GM11168 (cell line): ENCODE data around the gene SYCE1.
"Not testable (repeated sequence)": the region's sequence is repeated elsewhere in the genome, so short reads cannot be mapped to it uniquely, and the experiment has no call there.

Experiments
- in situ Hi-C: fragments of 300-500 bp; cut with MboI; formaldehyde crosslinking; loops from one replicate; pipeline ENCODE4 v1.12.0; 2022; ENCODE audit warnings: low sequenced_read_pairs; ENCODE audit not compliant: unreplicated experiment

The SYCE1 gene

DNA sequence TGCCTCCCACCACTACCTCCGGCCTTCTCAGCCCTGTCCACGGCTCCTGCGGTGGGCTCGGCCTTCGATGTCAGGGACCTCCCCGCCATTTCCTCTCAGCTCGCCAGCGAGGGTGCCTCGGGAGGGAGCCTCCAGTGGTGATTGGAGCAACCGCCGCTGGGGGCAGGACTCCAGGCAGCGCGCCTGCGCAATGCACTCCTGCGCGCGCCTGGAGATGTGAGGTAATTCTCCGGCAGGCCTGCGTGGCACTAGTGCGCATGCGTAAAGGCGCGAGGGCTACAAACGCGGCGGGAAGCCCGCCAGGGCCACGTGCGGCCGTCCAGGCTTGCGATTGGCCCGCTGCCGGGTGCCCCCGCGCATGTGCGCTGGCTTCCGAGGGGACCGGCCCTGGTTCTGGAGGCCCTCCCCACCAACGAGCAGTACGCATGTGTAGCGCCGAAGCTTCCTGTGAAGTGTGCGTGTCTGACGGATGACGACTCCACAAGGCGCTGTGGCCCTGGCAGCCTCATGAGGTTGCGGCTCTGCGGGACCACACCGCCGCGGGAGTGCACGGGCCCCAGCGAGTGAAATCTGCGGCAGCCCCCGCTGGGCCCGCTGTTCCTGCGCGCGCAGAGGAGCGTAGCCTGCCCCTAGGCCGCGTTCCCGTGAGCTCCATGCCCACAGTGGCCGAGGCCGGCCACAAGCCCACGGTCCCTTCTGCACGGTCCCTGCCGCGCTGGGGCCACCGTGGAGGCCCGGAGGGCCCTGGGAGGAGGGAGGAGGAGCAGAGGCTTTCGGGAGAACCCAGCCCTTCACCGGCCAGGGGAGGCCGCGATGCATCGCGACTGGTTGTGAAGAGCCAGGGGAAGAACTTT is at the start of gene SYCE1:
TSS of gene SYCE1 (minus strand) at position 143 of the 854 bp plus-strand sequence. CDS start at position 89, 54 bp downstream.
- in situ Hi-C loops: no loop called here

GRCh38 chr10:133614830-133615580 is 49.6 kb upstream of the SYCE1 start:
- in situ Hi-C loops: no loop called here

DNA sequence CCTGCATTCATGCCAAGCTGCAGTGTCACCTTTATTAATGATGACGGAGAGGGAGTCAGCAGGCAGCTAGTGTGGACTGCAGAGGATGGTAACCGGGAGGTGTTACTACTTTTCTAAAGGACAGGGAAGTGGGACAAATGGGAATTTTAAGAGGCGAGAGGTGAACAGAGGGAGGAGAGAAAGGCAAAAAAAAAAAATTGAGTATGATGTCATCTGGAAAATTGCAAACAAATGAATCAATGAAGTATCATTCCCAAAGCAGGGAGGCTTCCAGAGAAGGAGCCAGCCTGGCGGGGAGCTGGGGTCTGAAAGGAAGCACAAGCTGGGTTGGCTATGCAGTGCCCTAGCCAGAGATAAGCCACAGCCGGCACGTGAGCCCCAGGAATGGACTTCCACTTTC is 48.3 kb upstream of the SYCE1 start:
- in situ Hi-C loops: no loop called here

- in situ Hi-C loops: no loop called here
These were observed 45.7 kb upstream of the SYCE1 start for GRCh38 chr10:133611079-133611478.

DNA sequence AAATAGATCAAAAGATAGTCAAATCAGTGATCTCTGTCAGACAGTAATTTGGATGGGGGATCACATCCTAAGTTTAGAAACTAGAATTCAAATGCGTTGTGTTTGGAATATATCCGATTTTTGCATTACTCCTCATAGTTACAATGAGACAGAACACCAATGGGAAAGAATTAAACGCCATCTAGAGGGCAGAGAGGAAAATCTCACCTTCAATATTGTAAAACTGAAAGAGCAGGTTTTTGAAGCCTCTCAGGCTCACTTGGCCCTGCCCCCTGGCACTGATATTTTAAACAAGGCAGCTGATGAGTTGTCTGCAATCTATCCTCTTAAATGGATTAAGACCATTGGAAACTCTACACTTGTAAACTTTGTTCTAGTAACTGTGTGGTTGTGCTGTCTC is 43.5 kb upstream of the SYCE1 start:
- in situ Hi-C loops: no loop called here

DNA sequence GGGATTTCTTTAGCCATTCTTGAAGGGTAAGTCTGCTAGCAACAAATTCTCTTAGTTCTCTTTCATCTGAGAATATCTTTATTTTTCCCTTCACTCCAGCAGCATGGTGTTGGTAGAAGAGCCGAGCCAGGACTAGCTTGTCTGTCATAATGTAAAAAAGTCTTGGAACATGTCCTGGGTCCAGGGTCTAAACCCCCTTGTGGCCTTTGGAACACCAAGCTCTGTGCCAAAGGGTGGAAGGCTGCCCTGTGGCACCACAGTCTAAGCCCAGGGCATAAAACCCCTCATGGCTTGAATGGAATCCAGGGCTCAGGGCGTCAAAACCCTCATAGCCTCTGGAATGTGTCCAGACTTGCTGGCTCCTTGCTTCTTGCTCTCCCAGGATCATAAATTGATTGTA is 38.1 kb upstream of the SYCE1 start:
- in situ Hi-C loops: not testable (repeated sequence)

DNA sequence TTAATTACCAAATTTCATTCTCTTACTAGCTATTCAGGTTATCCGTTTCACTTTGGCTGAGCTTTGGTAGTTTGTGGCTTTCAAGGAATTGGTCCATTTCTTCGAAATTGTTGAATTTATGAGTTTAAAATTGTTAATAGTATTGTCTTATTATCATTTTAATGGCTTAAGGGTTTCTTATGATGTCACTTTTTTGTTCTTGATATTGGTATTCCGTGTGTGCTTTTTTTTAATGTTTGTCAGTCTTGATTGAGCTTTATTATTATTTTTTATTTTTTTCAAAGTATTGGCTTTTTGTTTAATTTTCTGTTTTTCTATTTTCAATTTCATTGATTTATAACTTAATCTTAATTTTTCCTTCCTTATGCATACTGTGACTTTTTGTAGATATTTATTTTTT is 35.3 kb upstream of the SYCE1 start:
- in situ Hi-C loops: no loop called here

DNA sequence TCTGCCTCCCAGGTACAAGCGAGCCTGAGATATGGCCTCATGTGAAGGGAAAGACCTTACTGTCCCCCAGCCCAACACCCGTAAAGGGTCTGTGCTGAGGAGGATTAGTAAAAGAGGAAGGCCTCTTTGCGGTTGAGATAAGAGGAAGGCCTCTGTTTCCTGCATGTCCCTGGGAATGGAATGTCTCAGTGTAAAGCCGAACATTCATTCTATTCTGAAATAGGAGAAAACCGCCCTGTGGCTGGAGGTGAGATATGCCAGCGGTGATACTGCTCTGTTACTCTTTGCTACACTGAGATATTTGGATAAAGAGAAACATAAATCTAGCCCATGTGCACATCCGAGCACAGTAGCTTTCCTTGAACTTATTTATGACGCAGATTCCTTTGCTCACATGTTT is 34.5 kb upstream of the SYCE1 start:
- in situ Hi-C loops: not testable (repeated sequence)

GRCh38 chr10:133592716-133593115 is 27.3 kb upstream of the SYCE1 start:
- in situ Hi-C loops: no loop called here

GRCh38 chr10:133590970-133591359 is 25.6 kb upstream of the SYCE1 start:
- in situ Hi-C loops: no loop called here

- in situ Hi-C loops: no loop called here
These were observed 25.0 kb upstream of the SYCE1 start for GRCh38 chr10:133590226-133590969.

GRCh38 chr10:133577037-133577436 is 11.7 kb upstream of the SYCE1 start:
- in situ Hi-C loops: not testable (repeated sequence)

DNA sequence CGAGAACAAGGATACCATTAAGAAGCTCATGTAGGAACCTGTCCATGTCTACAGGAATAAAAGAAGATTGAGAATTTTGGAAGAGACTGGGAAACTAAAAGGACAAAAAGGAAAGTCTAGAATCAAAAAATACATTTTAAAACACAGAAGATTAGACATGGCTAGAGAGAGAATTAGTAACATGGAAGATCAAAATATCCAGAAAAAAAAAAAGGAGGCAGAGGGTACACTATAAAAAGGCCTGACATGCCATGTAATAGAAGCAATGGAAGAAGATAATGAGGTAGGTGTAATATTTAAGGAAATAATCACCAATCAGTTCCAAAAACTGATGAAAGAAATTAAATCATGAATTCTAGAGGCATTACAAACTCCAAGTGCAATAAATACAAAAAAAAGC is 8.1 kb upstream of the SYCE1 start:
- in situ Hi-C loops: not testable (repeated sequence)

DNA sequence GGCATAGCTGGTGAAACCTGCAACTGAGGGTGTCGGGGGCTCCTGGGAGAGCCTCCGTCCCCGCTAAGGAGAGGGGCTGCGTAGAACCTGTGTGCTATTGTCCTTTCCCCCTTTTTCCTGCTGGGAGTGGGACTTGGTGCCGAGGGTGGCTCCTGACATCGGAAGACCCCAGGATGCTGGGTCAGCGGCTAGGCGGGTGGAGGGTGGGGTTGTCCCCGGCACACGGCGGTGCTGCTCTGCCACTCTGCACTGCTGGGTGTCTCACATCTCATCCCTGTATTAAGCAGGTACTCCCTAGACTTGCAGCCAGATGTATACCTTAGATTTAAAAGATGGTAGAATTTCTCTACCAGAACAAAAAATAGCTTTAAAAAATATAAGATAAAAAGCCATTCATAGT is 6.7 kb upstream of the SYCE1 start:
- in situ Hi-C loops: not testable (repeated sequence)

- in situ Hi-C loops: not testable (repeated sequence)
These were observed 4.4 kb upstream of the SYCE1 start for GRCh38 chr10:133569801-133570200.

- in situ Hi-C loops: not testable (repeated sequence)
These were observed 3.6 kb upstream of the SYCE1 start for GRCh38 chr10:133568831-133569527.

DNA sequence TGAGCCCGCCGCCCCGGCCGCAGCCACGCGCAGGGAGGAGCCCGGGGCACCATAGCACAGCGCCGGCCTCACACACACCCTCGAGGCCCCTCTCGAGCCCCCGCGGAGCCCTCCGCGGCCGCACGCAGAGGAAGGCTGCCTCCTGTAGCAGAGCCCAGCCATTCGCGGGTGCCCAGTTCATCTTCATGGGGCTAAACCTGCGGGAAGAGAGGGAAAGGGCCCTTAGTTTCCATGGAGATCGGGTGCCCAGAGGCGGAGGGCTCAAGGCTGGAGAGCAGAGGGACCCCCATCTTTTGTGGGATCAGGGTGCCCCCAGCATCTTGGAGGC is 2.9 kb upstream of the SYCE1 start:
- in situ Hi-C loops: no loop called here

DNA sequence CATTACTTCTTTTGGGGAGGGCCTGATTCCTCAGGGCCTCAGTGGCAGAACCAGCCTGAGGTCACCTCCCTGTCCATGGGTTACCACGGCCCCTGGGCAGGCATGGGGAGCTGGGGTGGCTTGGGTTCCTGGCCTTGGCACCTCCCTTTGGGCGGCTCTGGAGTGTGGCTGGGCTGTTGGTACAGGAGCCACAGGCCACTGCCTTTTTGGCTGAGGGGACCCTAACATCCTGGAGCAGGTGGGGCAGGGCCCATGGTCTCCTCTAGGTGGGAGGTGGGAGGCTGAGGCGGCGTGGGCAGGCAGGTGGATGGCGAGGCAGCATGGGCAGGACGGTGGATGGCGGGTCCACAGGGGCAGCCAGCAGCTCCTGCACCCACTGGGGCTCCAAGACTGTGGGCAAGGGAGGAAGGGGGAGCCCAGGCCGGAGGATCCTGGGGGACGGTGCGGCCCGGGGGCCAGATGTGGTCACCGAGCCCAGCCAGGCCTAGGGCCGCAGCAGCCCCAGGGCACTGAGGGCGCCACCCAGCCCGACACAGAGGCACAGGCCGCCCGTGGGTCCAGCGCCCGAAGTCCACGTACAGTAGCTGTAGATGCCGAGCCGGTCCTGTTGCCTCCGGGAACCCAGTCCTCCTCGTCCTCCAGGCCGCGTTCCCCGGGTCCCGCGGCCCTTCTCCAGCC is 2.4 kb upstream of the SYCE1 start:
- in situ Hi-C loops: no loop called here

GRCh38 chr10:133567119-133567518 is 1.7 kb upstream of the SYCE1 start:
- in situ Hi-C loops: no loop called here

- in situ Hi-C loops: loop anchor here (5.0 kb wide), 1 partner anchor 153 kb away; no protein-coding TSS in a partner anchor
These were observed 567 bp downstream of the SYCE1 start for GRCh38 chr10:133564816-133565215.
